Astrocyte of the spinal cord (primary cell): ENCODE results near the gene CCNQ.

Source experiments
- DNase-seq: peaks from one replicate; pipeline ENCODE4 v3.0.0; 2011; ENCODE audit warnings: low read depth, low spot score
- H3K4me3 ChIP-seq: 2 replicates; pipeline ENCODE4 v1.5.1; 2011; ENCODE audit warnings: low read depth, mild to moderate bottlenecking, low read length, moderate library complexity
- CTCF ChIP-seq: IDR thresholded peaks from 2 replicates; pipeline ENCODE4 v1.5.1; 2012; ENCODE audit warnings: low read depth, mild to moderate bottlenecking, low read length, inconsistent platforms
- in situ Hi-C: cut with HindIII; loops from 2 replicates; pipeline ENCODE4 v1.10.0; 2017; ENCODE audit warnings: low sequenced_read_pairs

The CCNQ gene

GRCh38 chrX:153628129-153628528, 29.2 kb upstream of the CCNQ start:
- no peak for DNase-seq
- in situ Hi-C loops: no loop called here
- H3K4me3 ChIP-seq: no peak overlapping the region
- no peak for TF ChIP-seq CTCF

GRCh38 chrX:153627675-153628111, 28.8 kb upstream of the CCNQ start:
- H3K4me3 ChIP-seq: no peak overlapping the region
- no peak for TF ChIP-seq CTCF
- no peak for DNase-seq
- in situ Hi-C loops: no loop called here

- DNase-seq: no peak
- no peak for TF ChIP-seq CTCF
- no peak overlapping the region for H3K4me3 ChIP-seq
- in situ Hi-C loops: no loop called here
Measured at GRCh38 chrX:153626863-153627674, 28.1 kb upstream of the CCNQ start.

GRCh38 chrX:153626025-153626633, 27.2 kb upstream of the CCNQ start:
- no peak for TF ChIP-seq CTCF
- H3K4me3 ChIP-seq: no peak overlapping the region
- DNase-seq: no peak
- in situ Hi-C loops: no loop called here

- no peak overlapping the region for H3K4me3 ChIP-seq
- in situ Hi-C loops: no loop called here
- TF ChIP-seq CTCF: no peak
- DNase-seq: no peak
Measured at GRCh38 chrX:153625271-153626024, 26.5 kb upstream of the CCNQ start.

GRCh38 chrX:153624196-153625091, 25.5 kb upstream of the CCNQ start:
- no peak overlapping the region for H3K4me3 ChIP-seq
- in situ Hi-C loops: no loop called here
- no peak for TF ChIP-seq CTCF
- no peak for DNase-seq
